HepG2 (cell line): ENCODE measurements around the gene GNAS.

ENCODE experiments used
- CEBPB ChIP-seq: IDR thresholded peaks from 2 replicates; pipeline ENCODE4 v1.6.1; 2011; ENCODE audit warnings: low read depth, low read length, improper control_type of control experiment, borderline replicate concordance
- MTA1 ChIP-seq: sonication (generic); formaldehyde crosslinking; IDR thresholded peaks from 2 replicates; pipeline ENCODE4 v1.4.0; 2020; ENCODE audit warnings: missing genetic modification reagents, mild to moderate bottlenecking, borderline replicate concordance
- RFX5 ChIP-seq: IDR thresholded peaks from 2 replicates; pipeline ENCODE4 v1.6.1; 2011; ENCODE audit warnings: low read depth, low read length, improper control_type of control experiment
- SMAD3 ChIP-seq: sonication (generic); formaldehyde crosslinking; IDR thresholded peaks from 2 replicates; pipeline ENCODE4 v1.4.0; 2020; ENCODE audit warnings: missing genetic modification reagents
- TBX3 ChIP-seq: fragments of 450-650 bp; IDR thresholded peaks from 2 replicates; pipeline ENCODE4 v1.6.1; 2017; ENCODE audit warnings: antibody characterized with exemption, mild to moderate bottlenecking, inconsistent platforms, borderline replicate concordance
- TF ChIP-seq, protein P1 (sequence below): sonication (generic); formaldehyde crosslinking; IDR thresholded peaks from 2 replicates; pipeline ENCODE4 v1.4.0; 2020; ENCODE audit warnings: low read depth, missing genetic modification reagents
- TF ChIP-seq, protein P2 (sequence below): fragments of 450-650 bp; IDR thresholded peaks from 2 replicates; pipeline ENCODE4 v1.6.1; 2017; ENCODE audit warnings: mild to moderate bottlenecking
- TF ChIP-seq, protein P3 (sequence below): sonication (generic); formaldehyde crosslinking; IDR thresholded peaks from 2 replicates; pipeline ENCODE4 v1.5.0; 2020; ENCODE audit warnings: mild to moderate bottlenecking, missing genetic modification reagents, moderate library complexity
- TF ChIP-seq, protein P4 (sequence below): IDR thresholded peaks from 2 replicates; pipeline ENCODE4 v1.6.1; 2016; ENCODE audit warnings: low read depth, control low read depth

DNA sequence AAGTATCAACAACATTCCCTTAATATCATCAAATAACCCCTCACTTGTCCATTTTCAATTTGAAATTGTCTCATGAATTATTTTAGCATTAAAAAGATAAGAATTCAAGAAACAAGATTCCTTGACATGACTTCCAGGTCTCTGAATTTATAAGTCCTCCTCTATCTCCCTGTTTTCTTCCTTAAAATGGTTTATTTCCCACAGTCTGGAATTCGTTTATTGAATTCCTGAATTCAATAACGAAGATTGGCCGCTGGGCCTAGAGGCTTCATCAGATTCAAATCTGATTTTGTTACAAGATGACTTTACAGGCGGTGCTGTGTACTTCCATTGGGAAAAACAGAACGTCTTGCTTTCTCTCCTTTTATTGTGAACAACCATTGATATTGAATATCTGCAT lies 79.7 kb downstream of the GNAS start:
- TF ChIP-seq MTA1 (CRISPR knock-in tag) (no peak), SMAD3 (no peak), CEBPB (no peak), RFX5 (no peak), TBX3 (no peak)
- TF ChIP-seq, protein P1, sequence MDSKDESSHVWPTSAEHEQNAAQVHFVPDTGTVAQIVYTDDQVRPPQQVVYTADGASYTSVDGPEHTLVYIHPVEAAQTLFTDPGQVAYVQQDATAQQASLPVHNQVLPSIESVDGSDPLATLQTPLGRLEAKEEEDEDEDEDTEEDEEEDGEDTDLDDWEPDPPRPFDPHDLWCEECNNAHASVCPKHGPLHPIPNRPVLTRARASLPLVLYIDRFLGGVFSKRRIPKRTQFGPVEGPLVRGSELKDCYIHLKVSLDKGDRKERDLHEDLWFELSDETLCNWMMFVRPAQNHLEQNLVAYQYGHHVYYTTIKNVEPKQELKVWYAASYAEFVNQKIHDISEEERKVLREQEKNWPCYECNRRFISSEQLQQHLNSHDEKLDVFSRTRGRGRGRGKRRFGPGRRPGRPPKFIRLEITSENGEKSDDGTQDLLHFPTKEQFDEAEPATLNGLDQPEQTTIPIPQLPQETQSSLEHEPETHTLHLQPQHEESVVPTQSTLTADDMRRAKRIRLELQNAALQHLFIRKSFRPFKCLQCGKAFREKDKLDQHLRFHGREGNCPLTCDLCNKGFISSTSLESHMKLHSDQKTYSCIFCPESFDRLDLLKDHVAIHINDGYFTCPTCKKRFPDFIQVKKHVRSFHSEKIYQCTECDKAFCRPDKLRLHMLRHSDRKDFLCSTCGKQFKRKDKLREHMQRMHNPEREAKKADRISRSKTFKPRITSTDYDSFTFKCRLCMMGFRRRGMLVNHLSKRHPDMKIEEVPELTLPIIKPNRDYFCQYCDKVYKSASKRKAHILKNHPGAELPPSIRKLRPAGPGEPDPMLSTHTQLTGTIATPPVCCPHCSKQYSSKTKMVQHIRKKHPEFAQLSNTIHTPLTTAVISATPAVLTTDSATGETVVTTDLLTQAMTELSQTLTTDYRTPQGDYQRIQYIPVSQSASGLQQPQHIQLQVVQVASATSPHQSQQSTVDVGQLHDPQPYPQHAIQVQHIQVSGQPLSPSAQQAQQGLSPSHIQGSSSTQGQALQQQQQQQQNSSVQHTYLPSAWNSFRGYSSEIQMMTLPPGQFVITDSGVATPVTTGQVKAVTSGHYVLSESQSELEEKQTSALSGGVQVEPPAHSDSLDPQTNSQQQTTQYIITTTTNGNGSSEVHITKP = no peak
- TF ChIP-seq, protein P2, sequence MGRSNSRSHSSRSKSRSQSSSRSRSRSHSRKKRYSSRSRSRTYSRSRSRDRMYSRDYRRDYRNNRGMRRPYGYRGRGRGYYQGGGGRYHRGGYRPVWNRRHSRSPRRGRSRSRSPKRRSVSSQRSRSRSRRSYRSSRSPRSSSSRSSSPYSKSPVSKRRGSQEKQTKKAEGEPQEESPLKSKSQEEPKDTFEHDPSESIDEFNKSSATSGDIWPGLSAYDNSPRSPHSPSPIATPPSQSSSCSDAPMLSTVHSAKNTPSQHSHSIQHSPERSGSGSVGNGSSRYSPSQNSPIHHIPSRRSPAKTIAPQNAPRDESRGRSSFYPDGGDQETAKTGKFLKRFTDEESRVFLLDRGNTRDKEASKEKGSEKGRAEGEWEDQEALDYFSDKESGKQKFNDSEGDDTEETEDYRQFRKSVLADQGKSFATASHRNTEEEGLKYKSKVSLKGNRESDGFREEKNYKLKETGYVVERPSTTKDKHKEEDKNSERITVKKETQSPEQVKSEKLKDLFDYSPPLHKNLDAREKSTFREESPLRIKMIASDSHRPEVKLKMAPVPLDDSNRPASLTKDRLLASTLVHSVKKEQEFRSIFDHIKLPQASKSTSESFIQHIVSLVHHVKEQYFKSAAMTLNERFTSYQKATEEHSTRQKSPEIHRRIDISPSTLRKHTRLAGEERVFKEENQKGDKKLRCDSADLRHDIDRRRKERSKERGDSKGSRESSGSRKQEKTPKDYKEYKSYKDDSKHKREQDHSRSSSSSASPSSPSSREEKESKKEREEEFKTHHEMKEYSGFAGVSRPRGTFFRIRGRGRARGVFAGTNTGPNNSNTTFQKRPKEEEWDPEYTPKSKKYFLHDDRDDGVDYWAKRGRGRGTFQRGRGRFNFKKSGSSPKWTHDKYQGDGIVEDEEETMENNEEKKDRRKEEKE = no peak
- TF ChIP-seq, protein P3, sequence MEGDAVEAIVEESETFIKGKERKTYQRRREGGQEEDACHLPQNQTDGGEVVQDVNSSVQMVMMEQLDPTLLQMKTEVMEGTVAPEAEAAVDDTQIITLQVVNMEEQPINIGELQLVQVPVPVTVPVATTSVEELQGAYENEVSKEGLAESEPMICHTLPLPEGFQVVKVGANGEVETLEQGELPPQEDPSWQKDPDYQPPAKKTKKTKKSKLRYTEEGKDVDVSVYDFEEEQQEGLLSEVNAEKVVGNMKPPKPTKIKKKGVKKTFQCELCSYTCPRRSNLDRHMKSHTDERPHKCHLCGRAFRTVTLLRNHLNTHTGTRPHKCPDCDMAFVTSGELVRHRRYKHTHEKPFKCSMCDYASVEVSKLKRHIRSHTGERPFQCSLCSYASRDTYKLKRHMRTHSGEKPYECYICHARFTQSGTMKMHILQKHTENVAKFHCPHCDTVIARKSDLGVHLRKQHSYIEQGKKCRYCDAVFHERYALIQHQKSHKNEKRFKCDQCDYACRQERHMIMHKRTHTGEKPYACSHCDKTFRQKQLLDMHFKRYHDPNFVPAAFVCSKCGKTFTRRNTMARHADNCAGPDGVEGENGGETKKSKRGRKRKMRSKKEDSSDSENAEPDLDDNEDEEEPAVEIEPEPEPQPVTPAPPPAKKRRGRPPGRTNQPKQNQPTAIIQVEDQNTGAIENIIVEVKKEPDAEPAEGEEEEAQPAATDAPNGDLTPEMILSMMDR (CRISPR knock-in tag) = no peak
- TF ChIP-seq, protein P4, sequence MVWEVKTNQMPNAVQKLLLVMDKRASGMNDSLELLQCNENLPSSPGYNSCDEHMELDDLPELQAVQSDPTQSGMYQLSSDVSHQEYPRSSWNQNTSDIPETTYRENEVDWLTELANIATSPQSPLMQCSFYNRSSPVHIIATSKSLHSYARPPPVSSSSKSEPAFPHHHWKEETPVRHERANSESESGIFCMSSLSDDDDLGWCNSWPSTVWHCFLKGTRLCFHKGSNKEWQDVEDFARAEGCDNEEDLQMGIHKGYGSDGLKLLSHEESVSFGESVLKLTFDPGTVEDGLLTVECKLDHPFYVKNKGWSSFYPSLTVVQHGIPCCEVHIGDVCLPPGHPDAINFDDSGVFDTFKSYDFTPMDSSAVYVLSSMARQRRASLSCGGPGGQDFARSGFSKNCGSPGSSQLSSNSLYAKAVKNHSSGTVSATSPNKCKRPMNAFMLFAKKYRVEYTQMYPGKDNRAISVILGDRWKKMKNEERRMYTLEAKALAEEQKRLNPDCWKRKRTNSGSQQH (CRISPR knock-in tag) = no peak
